DMS 273 (cell line): ENCODE results near the gene OLFML2A.
"Not testable (repeated sequence)": the region's sequence is repeated elsewhere in the genome, so short reads cannot be mapped to it uniquely, and the experiment has no call there.

Experiments used
- DNase-seq: peaks from one replicate; lab custom pipeline; 2025; ENCODE audit not compliant: unreplicated experiment; lab: John Stamatoyannopoulos, UW

The OLFML2A gene

DNA sequence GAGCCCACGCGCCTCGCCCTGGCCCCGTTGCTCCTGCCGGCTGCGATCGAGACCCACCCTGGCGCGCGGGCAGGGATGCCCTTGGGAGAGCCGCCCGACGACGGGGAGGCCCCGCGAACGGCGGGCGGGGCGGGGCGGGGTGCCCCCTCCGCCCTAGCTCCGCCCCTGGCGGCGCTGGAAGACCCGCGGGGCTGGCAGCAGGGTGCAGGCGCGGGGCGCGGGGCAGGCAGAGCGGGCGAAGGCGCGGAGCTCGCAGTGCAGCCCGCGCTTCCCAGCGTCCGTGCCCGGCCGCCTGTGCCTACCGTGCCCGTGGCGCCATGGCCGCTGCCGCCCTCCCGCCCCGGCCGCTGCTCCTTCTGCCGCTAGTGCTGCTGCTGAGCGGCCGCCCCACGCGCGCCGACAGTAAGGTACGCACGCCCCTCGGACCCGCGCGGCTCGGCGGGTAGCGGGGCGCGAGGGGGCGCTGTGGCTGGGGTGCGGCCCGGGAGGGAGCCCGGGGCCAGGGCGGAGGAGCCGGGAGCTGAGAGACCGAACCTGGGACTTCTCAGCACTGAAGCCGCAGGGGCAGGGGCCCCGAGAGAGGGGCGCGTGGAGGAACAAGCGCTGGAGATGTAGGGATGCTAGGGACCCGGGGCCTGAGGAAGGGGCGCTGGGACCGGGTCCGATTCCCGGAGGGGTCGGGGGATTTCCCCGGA lies at the start of gene OLFML2A:
TSS of gene OLFML2A (plus strand) at position 180 of the 695 bp plus-strand sequence. CDS start at position 318, 138 bp downstream.
- DNase-seq, result peak; percentile 88

DNA sequence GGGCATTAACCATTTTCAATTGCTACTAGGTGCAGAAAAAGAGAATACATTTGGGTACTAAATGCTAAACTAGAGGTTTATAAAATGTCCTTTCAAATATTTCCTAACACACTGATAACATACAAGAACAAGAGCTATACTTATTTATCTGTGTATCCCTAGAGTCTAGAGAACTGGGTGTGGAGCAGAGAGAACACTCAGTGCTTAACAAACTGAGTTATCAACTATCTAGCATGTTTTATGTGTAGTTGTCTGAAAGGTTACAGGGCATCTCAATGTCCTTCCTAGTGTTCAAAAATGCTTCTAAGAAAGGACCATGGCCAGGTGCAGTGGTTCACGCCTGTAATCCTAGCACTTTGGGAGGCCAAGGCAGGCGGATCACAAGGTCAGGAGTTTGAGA lies 46.2 kb upstream of the OLFML2A start:
- DNase-seq, result no peak

DNA sequence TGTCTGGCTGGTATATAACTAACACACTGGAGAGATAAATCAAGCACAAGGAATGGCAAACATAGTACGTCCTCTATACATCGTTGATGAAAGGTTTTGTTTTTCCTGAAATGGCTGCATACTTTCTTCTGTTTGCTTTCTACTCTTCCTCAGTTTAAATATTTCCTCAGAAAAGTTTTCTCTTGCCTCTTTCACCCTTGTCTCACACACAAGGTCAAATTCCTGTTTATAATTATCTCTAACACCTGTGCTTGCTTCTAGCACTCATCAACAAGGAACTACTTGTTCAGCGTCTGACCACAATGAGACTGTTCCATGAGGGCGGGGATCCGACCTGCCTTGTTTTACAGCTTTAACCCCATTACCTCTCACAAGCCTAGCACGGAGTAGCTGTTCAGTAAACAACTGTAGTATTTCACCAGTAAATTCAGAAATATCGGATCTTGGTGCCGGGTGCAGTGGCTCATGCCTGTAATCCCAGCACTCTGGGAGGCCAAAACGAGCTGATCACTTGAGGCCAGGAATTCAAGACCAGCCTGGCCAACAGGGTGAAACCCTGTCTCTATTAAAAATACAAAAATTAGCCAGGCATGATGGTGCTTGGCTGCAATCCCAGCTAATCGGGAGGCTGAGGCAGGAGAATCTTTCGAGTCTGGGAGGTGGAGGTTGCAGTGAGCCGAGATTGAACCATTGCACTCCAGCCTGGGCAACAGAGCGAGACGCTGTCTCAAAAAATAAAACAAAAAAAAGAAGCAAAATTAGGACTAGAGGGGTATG lies 42.8 kb upstream of the OLFML2A start:
- no peak for DNase-seq

DNA sequence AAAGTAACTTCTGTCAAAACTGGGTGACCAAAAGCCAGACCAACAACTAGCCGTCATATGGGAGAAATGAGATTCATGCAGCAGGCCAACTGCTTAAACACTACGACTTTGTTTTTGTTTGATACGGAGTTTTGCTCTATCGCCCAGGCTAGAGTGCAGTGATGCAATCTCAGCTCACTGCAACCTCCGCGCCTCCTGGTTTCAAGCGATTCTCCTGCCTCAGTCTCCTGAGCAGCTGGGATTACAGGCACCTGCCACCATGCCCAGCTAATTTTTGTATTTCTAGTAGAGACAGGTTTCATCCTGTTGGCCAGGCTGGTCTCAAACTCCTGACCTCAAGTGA lies 42.2 kb upstream of the OLFML2A start:
- DNase-seq, result not testable (repeated sequence)

GRCh38 chr9:124735121-124735520 lies 41.8 kb upstream of the OLFML2A start:
- no peak for DNase-seq

DNA sequence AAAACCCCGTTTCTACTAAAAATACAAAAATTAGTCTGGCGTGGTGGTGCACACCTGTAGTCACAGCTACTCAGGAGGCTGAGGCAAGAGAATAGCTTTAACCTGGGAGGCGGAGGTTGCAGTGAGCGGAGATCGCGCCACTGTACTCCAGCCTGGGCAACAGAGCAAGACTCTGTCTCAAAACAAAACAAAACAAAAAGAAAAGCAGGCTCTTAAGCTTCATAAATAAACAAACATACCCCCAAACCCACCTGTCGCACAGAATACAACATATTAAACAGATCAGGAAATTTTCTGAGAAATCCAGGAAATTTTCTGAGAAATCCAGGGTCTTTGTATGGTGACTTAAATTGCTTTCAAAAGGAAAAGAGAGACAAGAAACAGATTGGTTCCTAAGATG lies 38.9 kb upstream of the OLFML2A start:
- not testable (repeated sequence) for DNase-seq

DNA sequence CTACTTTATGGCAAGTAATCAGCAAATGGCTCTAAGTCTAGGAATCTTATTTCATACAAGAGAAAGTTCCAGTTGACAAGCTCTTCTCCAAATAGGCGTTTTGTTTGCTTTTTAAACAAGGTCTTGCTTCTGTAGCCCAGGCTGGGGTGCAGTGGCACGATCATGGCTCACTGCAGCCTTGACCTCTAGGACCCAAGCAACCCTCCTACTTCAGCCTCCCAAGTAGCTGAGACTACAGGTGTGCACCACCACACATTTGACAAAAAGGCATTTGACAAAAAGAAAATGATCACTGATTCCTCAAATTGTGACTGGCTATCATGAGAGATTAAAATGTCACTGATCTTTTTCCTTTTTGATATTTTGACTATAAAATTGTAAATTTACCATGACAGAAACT lies 37.6 kb upstream of the OLFML2A start:
- DNase-seq, result no peak

- no peak for DNase-seq
Measured at GRCh38 chr9:124741149-124741548, 35.8 kb upstream of the OLFML2A start.

- no peak for DNase-seq
Measured at GRCh38 chr9:124741662-124742061, 35.3 kb upstream of the OLFML2A start.

GRCh38 chr9:124742940-124743339 lies 34.0 kb upstream of the OLFML2A start:
- no peak for DNase-seq

DNA sequence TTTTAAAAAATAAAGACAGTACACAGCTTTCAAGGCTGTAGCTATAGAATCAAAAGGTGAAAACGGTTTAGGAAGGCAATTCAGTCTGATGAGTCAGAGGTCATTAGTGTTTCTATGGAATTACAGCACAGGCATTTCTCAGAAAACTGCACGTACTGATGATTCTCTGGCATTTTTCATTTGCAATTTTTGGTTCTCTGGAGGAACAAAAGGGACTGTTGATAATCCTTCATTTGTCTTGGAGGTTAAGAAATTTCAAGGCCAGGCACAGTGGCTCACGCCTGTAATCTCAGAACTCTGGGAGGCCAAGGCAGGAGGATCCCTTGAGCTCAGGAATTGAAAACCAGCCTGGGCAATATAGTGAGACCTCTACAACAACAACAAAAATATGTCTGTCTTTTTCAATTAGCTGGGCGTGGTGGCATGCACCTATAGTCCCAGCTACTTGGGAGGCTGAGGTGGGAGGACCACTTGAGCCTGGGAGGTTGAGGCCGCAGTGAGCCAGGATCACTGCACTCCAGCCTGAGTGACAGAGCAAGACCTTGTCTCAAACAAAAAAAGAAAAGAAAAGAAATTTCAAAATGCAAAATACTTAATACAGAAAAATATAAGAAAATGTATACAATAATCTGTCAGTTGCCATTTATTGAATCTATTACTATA lies 33.1 kb upstream of the OLFML2A start:
- no peak for DNase-seq

- DNase-seq, result no peak
Measured at GRCh38 chr9:124747065-124747464, 29.9 kb upstream of the OLFML2A start.

- DNase-seq, result no peak
Measured at GRCh38 chr9:124749284-124749683, 27.6 kb upstream of the OLFML2A start.

- no peak for DNase-seq
Measured at GRCh38 chr9:124749781-124750180, 27.2 kb upstream of the OLFML2A start.

DNA sequence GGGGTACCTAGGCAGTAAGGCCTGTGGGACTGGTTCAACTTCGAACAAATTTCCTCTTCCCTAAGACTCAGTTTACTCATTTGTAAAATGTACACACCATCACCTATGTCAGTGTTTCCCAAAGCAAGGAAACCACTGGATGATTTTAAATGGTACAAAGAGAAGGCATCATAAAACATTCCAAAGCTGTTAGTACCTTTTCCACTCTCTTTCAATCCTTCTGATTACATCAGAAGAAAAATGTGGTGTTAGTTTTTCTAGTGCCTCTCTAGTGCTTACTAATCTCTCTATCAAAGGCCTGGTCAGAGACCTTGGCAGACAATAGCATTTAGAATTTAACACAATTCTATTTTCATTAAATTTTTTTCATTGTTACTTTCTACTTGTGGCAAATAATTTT lies 24.0 kb upstream of the OLFML2A start:
- no peak for DNase-seq

- peak; percentile 32 for DNase-seq
Measured at GRCh38 chr9:124754289-124754688, 22.6 kb upstream of the OLFML2A start.

DNA sequence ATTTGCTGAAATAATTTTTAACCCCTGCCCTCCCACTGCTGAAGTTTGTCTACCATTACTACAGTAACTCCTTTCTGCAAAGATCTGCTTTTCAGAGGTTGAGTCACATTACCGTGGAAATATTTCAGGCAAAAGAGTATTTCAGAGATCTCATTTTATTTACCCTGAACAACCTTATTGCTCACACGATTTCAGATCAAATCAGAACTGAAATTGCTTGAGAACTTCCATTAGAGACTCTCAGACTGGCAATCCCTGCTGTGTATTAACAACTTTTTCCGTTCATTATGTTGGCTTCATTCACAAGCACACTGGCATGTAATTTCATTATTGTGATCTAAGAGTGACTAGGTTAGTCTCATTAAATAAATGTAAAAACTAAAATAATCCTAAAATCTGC lies 21.9 kb upstream of the OLFML2A start:
- no peak for DNase-seq

DNA sequence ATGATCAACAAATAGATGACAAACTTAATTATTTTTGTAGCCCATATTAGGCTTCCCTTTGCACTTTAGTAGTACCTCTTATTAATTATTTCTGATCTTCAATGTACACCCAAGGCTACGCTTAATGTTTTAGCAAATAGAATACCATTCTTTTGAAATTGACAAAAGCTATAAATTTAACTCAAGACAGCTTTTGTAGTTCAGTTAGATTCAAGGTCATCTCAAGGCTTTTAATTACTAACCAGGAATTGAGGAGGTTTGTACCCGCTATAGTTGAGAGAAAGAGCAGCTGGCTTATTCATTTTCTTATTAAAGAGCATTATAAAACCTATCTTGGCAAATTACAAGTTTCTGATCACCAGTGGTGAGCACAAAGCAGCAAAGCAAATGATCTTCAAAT lies 20.9 kb upstream of the OLFML2A start:
- no peak for DNase-seq

- DNase-seq, result no peak
Measured at GRCh38 chr9:124757616-124758015, 19.3 kb upstream of the OLFML2A start.

DNA sequence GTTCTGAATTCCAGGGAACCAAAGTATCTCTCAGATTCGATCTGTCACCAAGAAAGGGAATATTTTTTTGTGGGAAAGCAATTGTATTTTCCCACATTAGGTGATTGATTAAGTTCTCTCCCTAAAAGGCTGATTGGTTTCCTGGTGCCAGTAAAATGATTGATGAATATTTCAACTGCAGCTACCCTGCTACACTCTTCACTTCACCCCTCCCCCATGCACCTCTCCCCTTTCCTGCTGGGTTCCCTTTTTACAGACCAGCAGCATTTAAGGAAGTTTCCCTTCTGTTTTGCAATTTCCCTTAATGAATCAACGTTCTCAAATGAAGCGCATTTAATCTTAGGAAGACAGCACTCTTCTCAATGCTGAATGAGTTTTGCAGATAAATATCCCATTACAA lies 18.9 kb upstream of the OLFML2A start:
- DNase-seq, result no peak

- DNase-seq, result no peak
Measured at GRCh38 chr9:124758691-124759090, 18.2 kb upstream of the OLFML2A start.

GRCh38 chr9:124759327-124759726 lies 17.6 kb upstream of the OLFML2A start:
- DNase-seq, result no peak
